ENCODE measurements around the gene MYO15B. TPM values are rescaled to one million over a fixed set of nuclear protein-coding genes. Genes with fewer than 3 reads are reported as not detected.
A peak's percentile ranks its signal among the peaks of the same experiment; 100 is the strongest.

The MYO15B gene
- total and polyA plus RNA-seq, 10 donors: 123 to 569 (median 347) TPM

DNA sequence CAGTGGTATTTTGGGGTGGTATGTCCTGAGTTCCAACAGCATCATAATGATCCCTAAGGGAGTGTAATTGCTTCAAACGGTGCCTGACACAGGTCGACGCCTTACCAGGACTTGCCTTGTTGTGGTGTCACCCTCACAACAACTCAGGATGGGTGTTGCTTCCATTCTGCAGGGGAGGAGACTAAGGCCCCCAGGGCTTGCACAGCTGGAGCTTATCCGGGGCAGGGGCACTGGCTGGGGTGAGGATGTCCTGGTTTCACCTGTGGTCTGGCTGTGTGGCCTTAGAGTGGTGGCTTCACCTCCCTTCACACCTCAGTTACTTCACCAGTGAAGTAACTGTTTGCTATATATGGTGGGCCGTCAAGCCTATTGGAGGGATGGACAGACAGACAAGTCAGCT, 38.8 kb upstream of the MYO15B start:
- peak overlapping the region in 1 of 8 donors; percentile 26 for H3K27ac ChIP-seq
- H3K4me1 ChIP-seq: peaks cover 0 to 46% (median 17%) of the 10 kb centered on the region in 6 donors
- no peak for TF ChIP-seq POLR2A (IDR thresholded peaks at IDR 0.05)
- TF ChIP-seq CTCF (IDR thresholded peaks at IDR 0.05 in 8 of 11, conservative IDR thresholded peaks at IDR 0.05 in 3 of 11): no peak
- TF ChIP-seq POLR2AphosphoS5 (IDR thresholded peaks at IDR 0.05): no peak
- H3K9me3 ChIP-seq: no peaks in the 10 kb centered on the region
- no peak overlapping the region for H3K4me3 ChIP-seq
- no peak for DNase-seq
- H3K36me3 ChIP-seq: peaks cover 0 to 20% (median 0%) of the 10 kb centered on the region in 6 donors
- WGBS, 5 donors: 65 to 87% (median 72%) methylated on average over 4 to 5 of the region's 5 CpGs
- intact Hi-C loops (cut with DNase I; ENCODE audit: low total_unique reads): no loop called here
- no peaks in the 10 kb centered on the region for H3K27me3 ChIP-seq (replicated peaks in 1 of 7)

- no peak for DNase-seq
- intact Hi-C loops (cut with DNase I; ENCODE audit: low total_unique reads): no loop called here
Observed at GRCh38 chr17:75549246-75550138, 38.1 kb upstream of the MYO15B start.

DNA sequence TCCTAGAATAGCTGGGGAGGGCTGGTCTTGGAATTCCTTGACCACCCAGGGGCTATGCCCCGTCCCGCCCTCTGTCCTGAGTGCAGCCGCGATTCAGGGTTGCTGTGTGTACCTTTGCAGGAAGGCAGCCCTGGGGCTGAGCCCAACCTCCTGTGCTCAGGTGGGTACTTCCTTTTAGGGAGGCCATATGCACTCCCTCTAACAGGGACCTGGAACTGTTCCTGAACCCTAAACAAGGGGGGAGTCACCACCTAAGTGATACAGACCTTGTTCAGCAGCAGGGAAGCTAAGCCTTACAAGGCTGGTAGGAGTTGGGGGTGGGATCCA, 37.5 kb upstream of the MYO15B start:
- intact Hi-C loops (cut with DNase I; ENCODE audit: low total_unique reads): no loop called here
- Histone ChIP-seq H3K4me3 (no peak overlapping the region), H3K27ac (peak overlapping the region in 4 of 8 donors; percentile 26 to 58 (median 40)), H3K27me3 (replicated peaks in 1 of 7) (no peaks in the 10 kb centered on the region), H3K36me3 (peaks cover 0 to 12% (median 0%) of the 10 kb centered on the region in 6 donors), H3K4me1 (peaks cover 0 to 39% (median 14%) of the 10 kb centered on the region in 6 donors), H3K9me3 (no peaks in the 10 kb centered on the region)
- no peak for DNase-seq
- TF ChIP-seq POLR2AphosphoS5 (IDR thresholded peaks at IDR 0.05) (no peak), POLR2A (IDR thresholded peaks at IDR 0.05) (no peak), CTCF (IDR thresholded peaks at IDR 0.05 in 8 of 11, conservative IDR thresholded peaks at IDR 0.05 in 3 of 11) (no peak)
- WGBS, 5 donors: 79 to 89% (median 81%) methylated on average over 4 of the region's 4 CpGs; no CpG with 5 or more reads in 1 of the 5 donors

More at GRCh38 chr17:75549246-75550138, 38.1 kb upstream of the MYO15B start:
- no peak for TF ChIP-seq CTCF (IDR thresholded peaks at IDR 0.05 in 8 of 11, conservative IDR thresholded peaks at IDR 0.05 in 3 of 11)
- TF ChIP-seq POLR2AphosphoS5 (IDR thresholded peaks at IDR 0.05): peak in 1 of 3 donors; percentile 62
- Histone ChIP-seq H3K27me3 (replicated peaks in 1 of 7) (no peaks in the 10 kb centered on the region), H3K9me3 (no peaks in the 10 kb centered on the region), H3K27ac (peak overlapping the region in 4 of 8 donors; percentile 26 to 58 (median 40)), H3K4me1 (peaks cover 0 to 42% (median 14%) of the 10 kb centered on the region in 6 donors), H3K36me3 (peaks cover 0 to 14% (median 0%) of the 10 kb centered on the region in 6 donors), H3K4me3 (no peak overlapping the region)
- 77 to 89% (median 81%) methylated on average over 14 to 22 of the region's 22 CpGs for WGBS, 5 donors

DNA sequence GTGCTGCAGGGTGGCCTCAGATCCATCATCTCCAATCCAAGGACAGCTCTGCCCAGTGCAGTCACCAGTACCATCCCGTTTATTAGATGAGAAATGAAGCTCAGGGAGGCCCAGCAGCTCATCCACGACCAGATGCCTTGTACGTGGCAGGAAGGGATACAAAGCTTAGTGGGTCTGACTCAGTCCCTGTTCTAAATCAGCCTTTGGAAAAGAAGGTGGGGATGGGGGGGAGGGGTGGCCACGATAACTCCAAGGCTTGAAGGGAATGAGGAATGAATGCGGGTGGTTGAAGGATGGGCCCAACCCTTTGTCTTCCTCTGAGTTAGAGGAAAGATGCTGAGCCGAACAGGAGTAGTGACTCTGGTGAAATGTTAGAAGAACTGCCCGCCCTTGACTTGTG, 36.3 kb upstream of the MYO15B start:
- H3K27ac ChIP-seq: peak overlapping the region in 4 of 8 donors; percentile 24 to 38 (median 28)

More for the DNA sequence above, 36.3 kb upstream of the MYO15B start:
- Histone ChIP-seq H3K4me3 (no peak overlapping the region), H3K9me3 (no peaks in the 10 kb centered on the region), H3K4me1 (peaks cover 0 to 31% (median 9%) of the 10 kb centered on the region in 6 donors), H3K27me3 (replicated peaks in 1 of 7) (no peaks in the 10 kb centered on the region), H3K36me3 (peaks cover 0 to 8% (median 0%) of the 10 kb centered on the region in 6 donors)
- DNase-seq: no peak
- intact Hi-C loops (cut with DNase I; ENCODE audit: low total_unique reads): no loop called here
- TF ChIP-seq POLR2AphosphoS5 (IDR thresholded peaks at IDR 0.05): no peak
- no peak for TF ChIP-seq POLR2A (IDR thresholded peaks at IDR 0.05)
- TF ChIP-seq CTCF (IDR thresholded peaks at IDR 0.05 in 8 of 11, conservative IDR thresholded peaks at IDR 0.05 in 3 of 11): no peak
- WGBS, 5 donors: 72 to 88% (median 73%) methylated on average over 7 of the region's 7 CpGs

Measured in spleen (tissue), 11 donors.